Gastroesophageal sphincter (tissue), 3 donors: ENCODE results near the gene SLC35F3.

Source experiments
- CTCF ChIP-seq, 4 experiments: fragments of 200-600 bp in 2 of 4; fragments of 450-650 bp in 2 of 4; sonication (generic) in 1 of 4; IDR thresholded peaks; one replicate each; pipeline ENCODE4 v1.5.1; 2017 to 2019; ENCODE audit warnings: antibody characterized with exemption in 4 of 4, mild to moderate bottlenecking in 2 of 4, moderate library complexity in 2 of 4
- POLR2A ChIP-seq, 2 donors: fragments of 450-650 bp; IDR thresholded peaks; one replicate each; pipeline ENCODE4 v1.6.1; 2017; ENCODE audit warnings: antibody characterized with exemption in 2 of 2, mild to moderate bottlenecking in 2 of 2, moderate library complexity in 1 of 2
- POLR2AphosphoS5 ChIP-seq: sonication (generic); formaldehyde crosslinking; IDR thresholded peaks from one replicate; pipeline ENCODE4 v1.6.1; 2017; ENCODE audit warnings: antibody characterized with exemption

GRCh38 chr1:234094172-234094571 is 189.7 kb downstream of the SLC35F3 start:
- no peak for TF ChIP-seq CTCF (IDR thresholded peaks at IDR 0.05)
- TF ChIP-seq POLR2A (IDR thresholded peaks at IDR 0.05), result no peak
- no peak for TF ChIP-seq POLR2AphosphoS5
